ENCODE results near the gene CDH2.

The CDH2 gene

GRCh38 chr18:28127228-28127627, 49.7 kb downstream of the CDH2 start:
- DNase-seq (ENCODE audit: low spot score) = no peak

DNA sequence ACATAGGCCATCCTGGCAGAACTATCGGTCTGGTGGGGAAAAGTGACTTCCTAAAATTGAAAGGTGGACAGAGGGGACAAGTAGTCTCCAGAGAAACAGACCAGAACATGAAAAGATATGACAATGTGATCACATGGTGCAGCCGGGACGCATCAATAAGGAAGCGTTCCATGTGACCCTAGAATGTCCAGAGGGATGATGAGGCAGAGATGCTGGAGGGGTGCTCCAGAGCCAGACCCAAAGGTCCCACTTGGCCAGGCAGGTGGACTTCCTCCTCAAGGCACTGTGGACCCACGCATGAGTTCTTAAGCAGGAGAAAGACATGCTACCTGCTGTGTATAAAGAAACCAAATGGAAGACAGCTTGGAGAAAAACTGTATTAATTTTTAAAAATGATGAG, 50.2 kb downstream of the CDH2 start:
- no peak for DNase-seq (ENCODE audit: low spot score)

DNA sequence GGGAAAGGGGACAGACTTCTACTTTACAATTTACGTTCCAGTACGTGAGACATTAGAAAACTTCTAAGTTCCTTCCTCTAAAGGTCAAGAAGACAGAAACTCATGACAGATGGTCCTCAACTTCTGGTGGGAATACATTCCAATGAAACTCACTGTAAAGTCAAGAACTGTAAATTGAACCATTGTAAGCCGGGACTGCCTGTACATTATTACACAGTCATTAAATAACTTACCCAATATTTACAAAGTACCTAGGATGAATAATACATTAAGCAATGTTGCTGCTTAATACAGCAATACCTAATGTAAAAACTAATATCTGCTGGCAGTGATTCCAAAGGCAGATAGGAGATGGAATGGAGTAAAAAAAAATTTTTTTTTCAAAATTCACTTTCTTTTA, 51.9 kb downstream of the CDH2 start:
- DNase-seq (ENCODE audit: low spot score) = no peak

DNA sequence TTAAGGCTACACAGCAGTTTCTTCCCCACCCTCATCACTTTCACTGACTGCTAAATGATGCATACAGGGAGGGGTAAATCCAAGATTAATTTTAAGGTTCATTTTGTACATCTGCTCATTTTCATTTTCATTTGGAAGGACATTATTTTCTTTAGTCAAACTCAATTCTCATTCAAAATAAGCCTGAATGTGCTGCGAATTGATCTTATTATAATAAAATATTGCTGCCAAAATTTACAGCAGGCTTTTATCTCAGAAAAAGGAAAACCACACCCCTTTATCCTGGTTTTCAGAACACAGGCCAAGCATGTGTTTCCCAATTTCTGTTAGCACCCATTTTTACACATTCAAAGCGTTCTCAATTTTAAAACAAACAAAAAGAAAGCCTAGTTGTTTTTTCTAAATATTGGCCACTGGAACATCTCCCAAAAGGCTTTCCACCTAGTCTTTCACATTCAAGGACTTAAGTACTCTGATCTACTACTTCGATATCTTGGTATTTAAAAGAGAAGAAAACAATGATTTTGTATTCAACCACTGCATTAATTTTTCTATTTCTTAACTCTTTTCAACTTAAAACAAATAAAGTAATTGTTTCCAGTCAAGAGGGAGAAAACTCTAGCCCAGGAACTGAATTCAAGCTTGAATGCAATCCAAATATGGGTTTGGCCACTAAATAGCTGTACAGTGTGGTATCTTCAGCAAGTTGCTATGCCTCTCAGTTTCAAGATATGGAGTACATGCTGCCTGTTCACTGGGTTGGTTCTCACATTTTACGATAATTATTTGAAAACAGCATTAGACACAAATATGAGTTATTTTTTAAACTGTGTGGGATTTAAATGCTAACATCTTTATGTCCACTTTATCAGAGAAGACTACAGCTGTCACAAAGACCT, 52.5 kb downstream of the CDH2 start:
- DNase-seq (ENCODE audit: low spot score) = no peak

GRCh38 chr18:28123401-28124030, 53.4 kb downstream of the CDH2 start:
- DNase-seq (ENCODE audit: low spot score) = no peak

DNA sequence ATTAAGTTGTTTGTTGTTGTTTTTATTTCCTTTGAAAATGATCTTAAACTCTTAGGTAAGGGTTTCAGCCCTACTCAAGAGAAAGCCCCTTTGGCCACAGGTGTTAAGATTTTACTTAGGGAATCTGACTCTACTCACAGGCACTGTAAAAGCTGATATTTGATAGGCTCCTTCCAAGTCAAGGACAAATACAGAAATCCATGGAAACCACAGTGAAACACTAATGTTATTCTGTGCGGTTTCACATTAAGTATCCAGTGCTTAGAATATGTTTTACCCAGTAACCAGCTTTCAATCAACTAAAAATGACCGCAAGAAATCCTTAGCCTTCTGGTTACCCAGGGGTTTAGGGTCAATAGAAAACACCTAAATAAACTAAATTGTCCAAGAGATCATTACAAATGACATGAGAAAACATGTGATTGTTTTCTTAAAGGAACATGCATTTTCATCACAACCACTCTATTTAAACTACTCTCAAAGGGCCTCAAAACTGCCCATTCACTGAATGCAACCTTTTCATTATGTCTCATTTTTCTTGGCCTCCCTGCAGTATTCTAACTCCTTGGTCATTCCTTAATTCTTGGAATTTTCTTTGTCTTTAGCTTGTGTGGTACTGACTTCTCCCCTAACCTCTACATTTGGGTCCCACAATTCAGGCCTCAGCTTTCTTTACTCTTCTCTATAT, 56.0 kb downstream of the CDH2 start:
- DNase-seq (ENCODE audit: low spot score) = no peak

- DNase-seq (ENCODE audit: low spot score) = no peak
These were observed 60.5 kb downstream of the CDH2 start for GRCh38 chr18:28116461-28116860.

- DNase-seq (ENCODE audit: low spot score) = no peak
These were observed 61.8 kb downstream of the CDH2 start for GRCh38 chr18:28115149-28115550.

DNA sequence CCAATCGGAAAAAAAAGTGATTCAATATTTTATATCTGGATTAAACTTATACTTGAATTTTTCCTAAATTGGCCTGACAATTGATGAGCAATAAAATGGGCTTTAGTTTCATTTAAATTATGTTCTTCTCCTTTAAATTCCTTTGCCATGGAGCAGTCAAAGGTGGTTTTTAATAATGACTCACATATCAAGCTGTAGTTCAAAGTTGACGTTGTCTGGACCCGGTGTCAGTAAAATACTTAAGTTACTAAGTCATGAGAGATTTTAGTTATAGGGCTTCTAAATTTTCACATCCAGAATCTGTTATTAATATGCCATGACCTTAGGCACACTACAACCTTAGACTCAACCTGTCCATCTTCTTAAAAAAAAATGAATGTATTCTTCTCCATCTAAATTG, 62.5 kb downstream of the CDH2 start:
- no peak for DNase-seq (ENCODE audit: low spot score)

GRCh38 chr18:28113271-28114029, 63.5 kb downstream of the CDH2 start:
- no peak for DNase-seq (ENCODE audit: low spot score)

DNA sequence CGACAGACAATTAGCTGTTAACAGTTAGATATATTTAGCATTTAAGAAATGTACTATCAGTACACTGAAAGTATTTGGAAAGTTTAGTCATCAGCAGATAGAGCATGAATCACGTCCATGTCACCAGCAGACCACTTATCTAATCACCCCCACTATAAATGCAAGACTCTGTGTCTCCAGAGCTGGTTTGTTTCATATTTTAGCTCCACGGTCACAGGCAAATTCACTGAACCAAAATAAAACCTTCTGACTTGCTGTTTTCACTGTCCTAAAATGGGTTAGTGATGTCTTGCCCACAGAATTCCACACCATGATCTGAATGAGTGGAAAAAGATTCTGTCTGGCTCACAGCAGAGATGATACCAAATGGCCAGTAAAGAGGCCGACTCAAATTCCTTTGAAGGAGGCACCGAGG, 64.9 kb downstream of the CDH2 start:
- no peak for DNase-seq (ENCODE audit: low spot score)

- no peak for DNase-seq (ENCODE audit: low spot score)
These were observed 66.0 kb downstream of the CDH2 start for GRCh38 chr18:28110924-28111323.

- no peak for DNase-seq (ENCODE audit: low spot score)
These were observed 67.0 kb downstream of the CDH2 start for GRCh38 chr18:28109781-28110560.

- DNase-seq (ENCODE audit: low spot score) = no peak
These were observed 68.1 kb downstream of the CDH2 start for GRCh38 chr18:28108814-28109213.

GRCh38 chr18:28108254-28108653, 68.7 kb downstream of the CDH2 start:
- no peak for DNase-seq (ENCODE audit: low spot score)

- DNase-seq (ENCODE audit: low spot score) = no peak
These were observed 77.7 kb downstream of the CDH2 start for GRCh38 chr18:28099237-28099636.

DNA sequence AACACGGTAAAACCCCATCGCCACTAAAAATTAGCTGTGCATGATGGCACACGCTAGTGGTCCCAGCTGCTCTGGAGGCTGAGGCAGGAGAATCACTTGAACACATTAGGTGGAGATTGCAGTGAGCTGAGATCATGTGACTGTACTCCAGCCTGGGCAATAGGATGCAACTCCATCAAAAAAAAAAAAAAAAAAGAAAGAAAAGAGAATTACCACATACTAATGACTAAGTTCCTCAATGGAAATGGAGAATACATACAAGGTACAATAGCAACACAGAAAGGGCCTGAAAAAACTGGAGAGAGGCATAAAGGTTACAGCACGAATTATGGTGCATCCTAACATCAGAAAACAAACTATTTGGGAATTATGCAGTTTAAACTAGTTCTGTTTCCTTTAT, 81.3 kb downstream of the CDH2 start:
- DNase-seq (ENCODE audit: low spot score) = no peak

DNA sequence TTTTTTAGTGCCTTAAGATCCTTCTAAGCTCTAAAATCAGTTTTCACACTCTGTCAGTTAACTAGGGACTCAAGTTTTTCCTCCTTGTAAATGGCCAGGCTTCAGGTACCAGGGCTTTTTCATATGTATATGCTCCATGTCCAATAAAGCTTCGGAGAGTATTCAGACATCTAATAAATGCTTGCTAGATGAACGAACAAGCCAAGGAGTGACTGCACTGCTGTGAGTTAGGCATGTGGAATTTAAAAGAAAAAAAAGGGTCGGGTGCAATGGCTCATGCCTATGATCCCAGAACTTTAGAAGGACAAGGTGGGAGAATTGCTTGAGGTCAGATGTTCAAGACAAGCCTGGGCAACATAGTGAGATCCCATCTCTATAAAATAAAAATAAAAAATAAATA, 81.9 kb downstream of the CDH2 start:
- DNase-seq (ENCODE audit: low spot score) = no peak

DNA sequence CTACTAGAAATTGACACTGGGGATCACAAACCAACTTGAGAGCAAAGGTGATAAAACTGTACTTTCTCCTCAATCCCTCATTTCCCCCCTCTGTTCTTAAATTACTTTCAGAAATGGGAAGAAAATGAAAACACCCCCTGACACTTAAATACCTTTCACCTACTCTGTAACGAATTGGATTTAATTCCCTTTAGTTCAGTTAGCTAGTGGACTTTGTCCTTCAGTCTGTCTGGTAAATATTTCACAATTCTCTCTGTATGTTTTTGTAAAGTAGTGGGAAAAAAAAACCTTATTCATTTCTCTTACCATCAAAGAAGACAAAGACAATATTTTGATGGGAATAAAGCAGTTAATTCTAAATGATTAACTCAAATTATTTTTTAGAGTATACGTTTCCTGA, 85.7 kb downstream of the CDH2 start:
- DNase-seq (ENCODE audit: low spot score) = no peak

GRCh38 chr18:28088477-28088876, 88.5 kb downstream of the CDH2 start:
- DNase-seq (ENCODE audit: low spot score) = no peak
